ENCODE results near the gene NF2. TPM values are rescaled to one million over a fixed set of nuclear protein-coding genes. Genes with fewer than 3 reads are reported as not detected.

The NF2 gene
- total and polyA plus RNA-seq, 4 donors = 8.9 to 49.7 (median 16.3) TPM

GRCh38 chr22:29734838-29735237 lies 131.4 kb downstream of the NF2 start:
- H3K9me3 ChIP-seq (ENCODE audit: control insufficient read depth in 4 of 4, insufficient read depth in 3 of 4, low read length in 3 of 4) = no peaks in the 10 kb centered on the region
- no peak for ATAC-seq (ENCODE audit: insufficient read depth, low FRiP score)
- H3K4me1 ChIP-seq (ENCODE audit: control insufficient read depth in 5 of 5, insufficient read depth in 5 of 5, low read length in 5 of 5) = peaks cover 0 to 12% (median 0%) of the 10 kb centered on the region in 5 donors
- no peak overlapping the region for H3K27ac ChIP-seq (ENCODE audit: low read depth in 1 of 2, low read length in 1 of 2)
- peaks cover 0 to 40% (median 3%) of the 10 kb centered on the region in 4 donors for H3K36me3 ChIP-seq (ENCODE audit: control insufficient read depth in 4 of 4, insufficient read depth in 4 of 4, low read length in 4 of 4)
- TF ChIP-seq, protein P1, sequence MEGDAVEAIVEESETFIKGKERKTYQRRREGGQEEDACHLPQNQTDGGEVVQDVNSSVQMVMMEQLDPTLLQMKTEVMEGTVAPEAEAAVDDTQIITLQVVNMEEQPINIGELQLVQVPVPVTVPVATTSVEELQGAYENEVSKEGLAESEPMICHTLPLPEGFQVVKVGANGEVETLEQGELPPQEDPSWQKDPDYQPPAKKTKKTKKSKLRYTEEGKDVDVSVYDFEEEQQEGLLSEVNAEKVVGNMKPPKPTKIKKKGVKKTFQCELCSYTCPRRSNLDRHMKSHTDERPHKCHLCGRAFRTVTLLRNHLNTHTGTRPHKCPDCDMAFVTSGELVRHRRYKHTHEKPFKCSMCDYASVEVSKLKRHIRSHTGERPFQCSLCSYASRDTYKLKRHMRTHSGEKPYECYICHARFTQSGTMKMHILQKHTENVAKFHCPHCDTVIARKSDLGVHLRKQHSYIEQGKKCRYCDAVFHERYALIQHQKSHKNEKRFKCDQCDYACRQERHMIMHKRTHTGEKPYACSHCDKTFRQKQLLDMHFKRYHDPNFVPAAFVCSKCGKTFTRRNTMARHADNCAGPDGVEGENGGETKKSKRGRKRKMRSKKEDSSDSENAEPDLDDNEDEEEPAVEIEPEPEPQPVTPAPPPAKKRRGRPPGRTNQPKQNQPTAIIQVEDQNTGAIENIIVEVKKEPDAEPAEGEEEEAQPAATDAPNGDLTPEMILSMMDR (IDR thresholded peaks at IDR 0.05; ENCODE audit: control extremely low read depth, extremely low read depth) = no peak
- no peak overlapping the region for H3K4me3 ChIP-seq
- H3K9ac ChIP-seq (ENCODE audit: insufficient read depth in 1 of 2, low read length in 2 of 2) = no peak overlapping the region
- 77 to 88% methylated on average over 9 of the region's 9 CpGs for WGBS, 2 donors
- no peaks in the 10 kb centered on the region for H3K27me3 ChIP-seq (ENCODE audit: control insufficient read depth in 3 of 3, insufficient read depth in 3 of 3, low read length in 2 of 3)
- no peak for DNase-seq

- Histone ChIP-seq H3K27ac (ENCODE audit: low read depth in 1 of 2, low read length in 1 of 2) (no peak overlapping the region), H3K4me3 (no peak overlapping the region), H3K4me1 (ENCODE audit: control insufficient read depth in 5 of 5, insufficient read depth in 5 of 5, low read length in 5 of 5) (peaks cover 0 to 12% (median 0%) of the 10 kb centered on the region in 5 donors), H3K9me3 (ENCODE audit: control insufficient read depth in 4 of 4, insufficient read depth in 3 of 4, low read length in 3 of 4) (no peaks in the 10 kb centered on the region), H3K27me3 (ENCODE audit: control insufficient read depth in 3 of 3, insufficient read depth in 3 of 3, low read length in 2 of 3) (no peaks in the 10 kb centered on the region), H3K36me3 (ENCODE audit: control insufficient read depth in 4 of 4, insufficient read depth in 4 of 4, low read length in 4 of 4) (peaks cover 0 to 45% (median 3%) of the 10 kb centered on the region in 4 donors), H3K9ac (ENCODE audit: insufficient read depth in 1 of 2, low read length in 2 of 2) (no peak overlapping the region)
- DNase-seq (no peak), ATAC-seq (ENCODE audit: insufficient read depth, low FRiP score) (no peak)
- 75 to 88% methylated on average over 1 of the region's 1 CpG for WGBS, 2 donors
- TF ChIP-seq, protein P1 (IDR thresholded peaks at IDR 0.05; ENCODE audit: control extremely low read depth, extremely low read depth) = no peak
These were observed 132.0 kb downstream of the NF2 start for GRCh38 chr22:29735416-29735815.

DNA sequence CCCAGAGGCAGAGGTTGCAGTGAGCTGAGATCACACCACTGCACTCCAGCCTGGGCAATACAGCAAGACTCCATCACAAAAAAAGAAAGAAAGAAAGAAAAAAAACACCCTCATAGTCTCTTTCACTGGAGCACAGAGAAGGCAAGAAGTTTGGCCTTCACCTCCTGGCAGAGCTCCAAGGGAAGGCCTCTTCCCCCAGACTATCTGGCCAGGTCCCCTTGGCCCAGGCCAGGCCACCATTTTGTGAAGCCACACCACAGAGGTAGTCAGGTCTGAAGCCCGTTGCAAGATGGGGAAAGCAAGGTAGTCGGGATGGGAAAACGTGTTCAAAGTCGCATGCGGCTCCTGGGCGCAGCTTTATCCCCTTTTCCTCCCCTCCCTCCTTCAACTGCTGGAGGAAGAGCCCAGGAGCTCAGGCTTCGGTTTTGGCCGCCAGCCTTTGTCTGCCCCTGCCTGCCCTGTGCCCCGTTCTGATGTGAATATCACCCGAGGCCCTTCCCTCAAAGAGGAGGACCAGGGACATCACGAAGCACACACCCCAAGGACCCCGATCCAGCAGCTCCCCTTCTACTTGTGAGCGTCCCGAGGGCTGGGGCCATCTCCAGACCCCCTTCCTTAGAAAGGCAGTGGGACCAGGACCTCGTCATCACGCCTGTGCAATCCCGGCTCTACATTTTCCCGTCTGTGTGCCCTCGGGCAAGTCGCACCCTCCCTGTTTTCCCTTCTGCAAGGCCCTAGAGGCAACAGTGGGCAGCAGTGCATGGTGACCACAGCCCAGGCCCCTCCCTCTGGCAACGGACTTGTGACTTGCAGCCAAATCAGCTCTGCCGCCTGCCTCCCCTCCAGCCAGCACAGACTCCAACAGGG lies 134.1 kb downstream of the NF2 start:
- ATAC-seq (ENCODE audit: insufficient read depth, low FRiP score) = no peak
- no peak overlapping the region for H3K4me3 ChIP-seq
- no peak overlapping the region for H3K27ac ChIP-seq (ENCODE audit: low read depth in 1 of 2, low read length in 1 of 2)
- no peaks in the 10 kb centered on the region for H3K27me3 ChIP-seq (ENCODE audit: control insufficient read depth in 3 of 3, insufficient read depth in 3 of 3, low read length in 2 of 3)
- WGBS, 2 donors = 90 to 91% methylated on average over 22 of the region's 22 CpGs
- peak; percentile 62 to 78 (median 68) for DNase-seq
- H3K9ac ChIP-seq (ENCODE audit: insufficient read depth in 1 of 2, low read length in 2 of 2) = no peak overlapping the region
- peaks cover 0 to 44% (median 1%) of the 10 kb centered on the region in 4 donors for H3K36me3 ChIP-seq (ENCODE audit: control insufficient read depth in 4 of 4, insufficient read depth in 4 of 4, low read length in 4 of 4)
- no peaks in the 10 kb centered on the region for H3K9me3 ChIP-seq (ENCODE audit: control insufficient read depth in 4 of 4, insufficient read depth in 3 of 4, low read length in 3 of 4)
- TF ChIP-seq, protein P1 (IDR thresholded peaks at IDR 0.05; ENCODE audit: control extremely low read depth, extremely low read depth) = no peak
- peaks cover 0 to 12% (median 0%) of the 10 kb centered on the region in 5 donors for H3K4me1 ChIP-seq (ENCODE audit: control insufficient read depth in 5 of 5, insufficient read depth in 5 of 5, low read length in 5 of 5)

Data from lung (tissue), 12 donors.